HL-60/S4 treated with phorbol 12-myristate 13-acetate at 8.2 ng/mL for 4 days and 3 days (cell line): ENCODE data around the gene KLHL7.
"Not testable (repeated sequence)": the region's sequence is repeated elsewhere in the genome, so short reads cannot be mapped to it uniquely, and the experiment has no call there.

ENCODE experiments used
- in situ Hi-C: fragments of 300-500 bp; cut with MboI; formaldehyde crosslinking; loops from 2 replicates; pipeline ENCODE4 v1.15.0; 2022; ENCODE audit warnings: low sequenced_read_pairs

KLHL7 gene

DNA sequence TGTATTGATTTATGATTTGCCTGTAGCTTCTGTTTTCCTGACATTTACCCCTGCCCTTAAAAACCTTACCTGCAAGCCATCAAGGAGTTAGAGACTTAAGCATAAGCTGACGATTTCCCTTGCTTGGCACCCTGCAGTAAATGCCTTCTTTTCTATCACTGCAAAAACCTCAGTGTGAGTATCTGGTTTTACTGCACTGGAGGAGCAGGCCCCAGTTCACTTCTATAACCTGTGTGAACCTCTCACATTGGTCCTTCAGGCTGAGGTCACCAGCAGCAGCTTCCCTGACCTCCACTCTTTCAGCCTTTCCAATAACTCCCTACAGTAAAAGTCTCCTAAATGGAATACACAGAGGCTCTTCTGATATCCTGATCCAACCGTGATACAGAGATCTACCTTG is 106.8 kb downstream of the KLHL7 start:
- in situ Hi-C loops: no loop called here

GRCh38 chr7:23212841-23213240 is 107.3 kb downstream of the KLHL7 start:
- in situ Hi-C loops: no loop called here

GRCh38 chr7:23213755-23214154 is 108.2 kb downstream of the KLHL7 start:
- in situ Hi-C loops: no loop called here

GRCh38 chr7:23214423-23214822 is 108.8 kb downstream of the KLHL7 start:
- in situ Hi-C loops: no loop called here

DNA sequence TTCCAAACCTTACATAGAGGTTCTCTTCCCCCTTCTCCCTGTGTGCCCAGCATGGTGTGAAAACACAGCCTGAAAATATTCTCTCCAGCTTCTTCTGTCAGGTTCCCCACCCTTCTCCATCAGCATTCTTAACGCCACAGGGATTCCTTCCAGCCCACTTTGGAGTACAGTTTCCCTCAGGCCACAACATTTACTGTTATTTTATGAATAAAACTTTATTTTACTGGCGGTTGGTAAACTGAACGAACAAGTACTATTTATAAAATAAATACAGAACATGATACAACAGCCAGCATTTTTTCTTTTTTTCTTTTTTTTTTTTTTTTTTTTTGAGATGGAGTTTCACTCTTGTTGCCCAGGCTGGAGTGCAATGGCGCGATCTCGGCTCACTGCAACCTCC is 109.4 kb downstream of the KLHL7 start:
- in situ Hi-C loops: no loop called here

DNA sequence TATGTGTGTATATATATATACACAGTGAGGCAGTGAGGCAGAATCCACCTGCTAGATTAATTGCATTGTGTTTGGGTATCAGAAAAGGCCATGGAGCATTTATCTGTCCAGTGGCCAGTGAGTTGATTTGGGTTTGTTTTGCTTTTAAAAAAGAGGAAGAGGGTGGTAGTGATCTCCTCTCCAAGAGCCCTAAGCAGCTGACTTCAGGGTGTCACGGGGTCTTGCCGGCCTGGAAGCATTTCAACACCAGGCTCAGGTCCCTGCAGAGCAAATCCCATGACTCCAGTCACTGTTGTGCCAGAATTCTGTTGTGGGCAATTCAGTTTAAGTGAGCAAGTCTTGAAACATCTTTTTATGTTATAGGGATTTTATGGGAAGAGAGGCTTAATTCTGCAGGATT is 110.4 kb downstream of the KLHL7 start:
- in situ Hi-C loops: no loop called here

- in situ Hi-C loops: no loop called here
Measured at GRCh38 chr7:23218196-23218595, 112.6 kb downstream of the KLHL7 start.

DNA sequence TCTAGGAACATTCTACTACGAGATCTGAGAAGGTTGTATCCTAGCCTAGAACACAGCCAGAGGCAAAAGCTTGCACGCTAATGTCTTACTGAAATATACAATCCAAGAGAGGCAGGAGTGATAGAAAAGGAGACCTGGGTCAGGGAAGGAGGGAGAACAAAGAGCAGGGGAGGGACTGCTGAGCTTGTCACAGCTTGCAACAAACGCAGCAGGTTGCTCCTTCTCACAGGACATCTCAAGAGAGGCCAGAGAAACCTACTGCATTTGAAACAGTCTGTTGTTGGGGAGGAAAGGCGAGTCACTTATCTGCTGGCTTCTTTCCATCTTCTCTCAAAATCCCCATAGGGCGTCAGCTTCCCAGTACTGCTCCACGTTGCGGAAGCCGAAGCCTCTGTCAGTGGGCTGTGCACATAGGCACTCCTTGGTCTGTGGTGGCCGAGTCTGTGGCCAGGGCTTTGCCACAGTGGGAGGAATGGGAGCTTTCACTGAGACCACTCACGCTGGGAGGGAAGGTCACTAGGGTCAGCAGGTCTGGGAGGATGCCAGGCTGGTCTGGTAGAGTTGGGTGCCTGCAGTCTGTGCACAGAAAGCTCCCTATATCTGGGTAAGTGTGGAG is 115.2 kb downstream of the KLHL7 start:
- in situ Hi-C loops: no loop called here

DNA sequence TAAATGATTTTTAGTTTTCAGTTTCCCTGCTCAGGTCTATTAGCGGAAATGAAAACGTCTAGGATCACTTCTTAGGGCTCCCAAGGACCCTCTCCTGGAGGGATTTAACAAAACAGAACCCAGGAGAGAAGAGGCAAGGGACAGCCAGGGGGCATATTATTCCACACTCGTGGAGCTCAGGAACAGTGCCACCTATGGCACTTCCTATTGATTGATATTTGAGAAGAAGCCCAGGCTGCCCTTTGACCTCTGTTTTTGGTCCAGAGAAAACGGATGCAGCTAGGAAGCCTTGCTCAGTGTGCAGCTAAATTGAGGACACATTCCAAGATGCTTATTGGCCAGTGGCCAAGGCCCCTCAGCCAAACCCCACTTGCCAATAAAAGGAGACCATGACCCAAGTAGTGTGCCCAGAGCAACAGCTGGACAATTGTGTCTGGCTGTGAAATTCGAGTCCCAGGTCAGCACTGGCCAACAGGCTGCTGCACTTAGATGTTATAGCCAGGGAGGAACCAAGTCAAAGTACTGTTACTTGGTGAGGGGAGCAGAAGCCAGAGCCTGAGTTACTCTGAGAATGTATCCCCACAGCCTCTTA is 117.0 kb downstream of the KLHL7 start:
- in situ Hi-C loops: no loop called here

DNA sequence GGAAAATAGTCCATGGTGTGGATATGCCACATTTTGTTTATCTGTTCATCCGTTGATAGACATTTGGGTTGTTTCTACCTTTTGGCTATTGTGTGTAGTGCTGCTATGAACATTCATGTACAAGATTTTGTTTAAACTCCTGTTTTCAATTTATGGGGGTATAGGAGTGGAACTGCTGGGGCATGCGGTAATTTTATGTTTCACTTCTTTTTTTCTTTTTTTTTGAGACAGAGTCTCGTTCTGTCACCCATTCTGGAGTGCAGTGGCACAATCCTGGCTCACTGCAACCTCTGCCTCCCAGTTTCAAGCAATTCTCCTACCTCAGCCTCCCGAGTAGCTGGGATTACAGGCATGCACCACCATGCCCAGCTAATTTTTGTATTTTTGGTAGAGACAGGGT is 118.8 kb downstream of the KLHL7 start:
- in situ Hi-C loops: not testable (repeated sequence)

DNA sequence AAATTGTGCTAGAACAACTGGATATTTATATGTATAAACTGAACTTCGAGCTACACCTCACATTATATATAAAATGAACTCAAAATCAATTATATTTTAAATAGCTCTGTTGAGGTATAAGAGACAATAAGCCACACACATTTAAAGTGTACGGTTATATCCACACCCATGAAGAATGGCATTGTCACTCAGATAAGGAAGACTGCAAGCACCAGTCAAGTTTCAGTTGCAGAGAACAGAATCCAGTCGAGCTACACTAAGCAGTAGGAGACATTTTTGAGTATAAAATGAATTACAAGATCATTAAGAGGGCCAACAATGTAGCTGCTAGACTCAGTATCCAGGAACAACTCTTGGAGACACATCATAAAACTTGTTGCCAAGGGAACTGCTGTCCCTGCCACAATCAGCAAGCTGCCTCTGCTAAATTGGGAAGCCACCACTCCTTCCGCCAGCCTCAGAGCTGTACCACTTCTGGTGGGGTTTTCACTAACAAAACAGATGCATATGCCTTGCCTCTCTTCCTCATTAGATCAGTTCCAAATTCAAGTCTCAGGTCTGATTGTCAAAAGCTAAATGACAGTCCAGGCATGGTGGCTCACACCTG is 121.4 kb downstream of the KLHL7 start:
- in situ Hi-C loops: no loop called here
